Loucy (cell line): ENCODE data around the gene EPHA6.
"Not testable (repeated sequence)": the region's sequence is repeated elsewhere in the genome, so short reads cannot be mapped to it uniquely, and the experiment has no call there.

Source experiments
- H2AFZ ChIP-seq: fragments of 200-600 bp; sonication (generic); 2 replicates; pipeline ENCODE4 v1.6.0; 2016; ENCODE audit warnings: antibody characterized with exemption, mild to moderate bottlenecking, low read length, moderate library complexity
- H3F3A ChIP-seq: fragments of 200-600 bp; 2 replicates; pipeline ENCODE4 v1.6.0; 2016; ENCODE audit warnings: antibody characterized with exemption, low read depth, mild to moderate bottlenecking
- H3K27me3 ChIP-seq: fragments of 200-600 bp; sonication (generic); 2 replicates; pipeline ENCODE4 v1.6.1; 2014; ENCODE audit warnings: low read length, mild to moderate bottlenecking; ENCODE audit not compliant: insufficient read depth, poor library complexity, severe bottlenecking
- H3K36me3 ChIP-seq: fragments of 200-600 bp; sonication (generic); 2 replicates; pipeline ENCODE4 v1.6.1; 2016; ENCODE audit warnings: low read length; ENCODE audit not compliant: insufficient read depth
- H3K4me1 ChIP-seq: fragments of 200-600 bp; sonication (generic); 2 replicates; pipeline ENCODE4 v1.5.1; 2014; ENCODE audit warnings: low read length, mild to moderate bottlenecking; ENCODE audit not compliant: insufficient read depth, poor library complexity, severe bottlenecking
- H3K4me2 ChIP-seq: fragments of 200-600 bp; sonication (generic); 2 replicates; pipeline ENCODE4 v1.6.0; 2014; ENCODE audit warnings: antibody characterized with exemption, low read length, low read depth, mild to moderate bottlenecking; ENCODE audit not compliant: poor library complexity, severe bottlenecking
- H3K4me3 ChIP-seq: fragments of 200-600 bp; sonication (generic); 2 replicates; pipeline ENCODE4 v1.5.1; 2014; ENCODE audit warnings: low read length, mild to moderate bottlenecking, mixed read lengths; ENCODE audit not compliant: poor library complexity, severe bottlenecking
- H3K79me2 ChIP-seq: fragments of 200-600 bp; sonication (generic); 2 replicates; pipeline ENCODE4 v1.6.1; 2014; ENCODE audit warnings: low read length; ENCODE audit not compliant: insufficient read depth
- H3K9ac ChIP-seq: fragments of 200-600 bp; sonication (generic); 2 replicates; pipeline ENCODE4 v1.6.0; 2014; ENCODE audit warnings: mild to moderate bottlenecking, low read depth, low read length, moderate library complexity; ENCODE audit not compliant: poor library complexity, severe bottlenecking
- H3K9me2 ChIP-seq: fragments of 200-600 bp; sonication (generic); replicated peaks from 2 replicates; pipeline ENCODE4 v1.6.1; 2016; ENCODE audit warnings: low read depth, low read length, mixed read lengths
- H3K9me3 ChIP-seq: fragments of 200-600 bp; sonication (generic); 2 replicates; pipeline ENCODE4 v1.6.1; 2014; ENCODE audit warnings: mild to moderate bottlenecking, antibody characterized with exemption, low read length, low read depth; ENCODE audit not compliant: insufficient read depth
- H4K20me1 ChIP-seq: fragments of 200-600 bp; sonication (generic); 2 replicates; pipeline ENCODE4 v1.6.0; 2014; ENCODE audit warnings: antibody characterized with exemption, low read length, mild to moderate bottlenecking; ENCODE audit not compliant: insufficient read depth, poor library complexity, severe bottlenecking
- EZH2phosphoT487 ChIP-seq: fragments of 200-600 bp; IDR thresholded peaks from 2 replicates; pipeline ENCODE4 v1.6.1; 2018; ENCODE audit warnings: antibody characterized with exemption, mild to moderate bottlenecking, moderate library complexity, borderline replicate concordance
- TF ChIP-seq, protein P1 (sequence below): fragments of 200-600 bp; sonication (generic); conservative IDR thresholded peaks from 2 replicates; pipeline ENCODE4 v1.5.1; 2014; ENCODE audit warnings: mild to moderate bottlenecking, antibody characterized with exemption, low read length

EPHA6 gene

DNA sequence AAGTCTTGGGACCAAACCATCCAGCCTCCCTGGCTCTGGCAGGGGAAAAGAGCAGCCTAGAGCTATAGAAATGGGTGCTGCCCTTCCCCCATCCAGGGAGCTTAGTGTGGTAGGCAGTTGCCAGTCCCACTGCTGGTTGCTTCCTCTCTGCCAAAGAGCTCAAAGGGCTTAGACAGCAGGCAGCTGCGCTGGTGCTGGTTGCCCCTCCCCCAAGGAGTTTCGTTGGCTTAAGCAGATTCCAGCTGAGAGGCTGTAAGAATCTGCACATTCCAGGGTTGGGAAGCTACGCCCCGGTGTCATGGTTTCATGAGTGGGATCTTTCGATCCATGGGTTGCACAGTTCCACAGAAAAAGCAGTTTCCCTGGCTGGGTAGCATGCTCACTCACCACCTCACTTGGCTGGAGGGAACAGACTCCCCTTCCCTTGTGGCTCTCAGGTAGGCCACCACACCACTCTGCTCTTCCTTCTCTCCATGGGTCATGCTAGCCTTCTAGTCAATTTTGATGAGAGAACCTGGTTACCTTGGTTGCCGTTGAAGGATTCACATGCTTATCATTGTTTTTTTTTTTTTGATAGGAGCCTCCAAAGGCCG, 195.1 kb downstream of the EPHA6 start:
- H3K4me3 ChIP-seq: no peak overlapping the region
- H3K4me1 ChIP-seq: no peaks in the 10 kb centered on the region
- no peak overlapping the region for H3K4me2 ChIP-seq
- no peaks in the 10 kb centered on the region for H3K9me2 ChIP-seq
- no peak overlapping the region for H2AFZ ChIP-seq
- H3K36me3 ChIP-seq: no peaks in the 10 kb centered on the region
- no peaks in the 10 kb centered on the region for H3K27me3 ChIP-seq
- no peaks in the 10 kb centered on the region for H3K79me2 ChIP-seq
- no peak overlapping the region for H3K9ac ChIP-seq
- no peak for TF ChIP-seq EZH2phosphoT487
- H3K9me3 ChIP-seq: no peaks in the 10 kb centered on the region
- no peaks in the 10 kb centered on the region for H4K20me1 ChIP-seq
- no peaks in the 10 kb centered on the region for H3F3A ChIP-seq

DNA sequence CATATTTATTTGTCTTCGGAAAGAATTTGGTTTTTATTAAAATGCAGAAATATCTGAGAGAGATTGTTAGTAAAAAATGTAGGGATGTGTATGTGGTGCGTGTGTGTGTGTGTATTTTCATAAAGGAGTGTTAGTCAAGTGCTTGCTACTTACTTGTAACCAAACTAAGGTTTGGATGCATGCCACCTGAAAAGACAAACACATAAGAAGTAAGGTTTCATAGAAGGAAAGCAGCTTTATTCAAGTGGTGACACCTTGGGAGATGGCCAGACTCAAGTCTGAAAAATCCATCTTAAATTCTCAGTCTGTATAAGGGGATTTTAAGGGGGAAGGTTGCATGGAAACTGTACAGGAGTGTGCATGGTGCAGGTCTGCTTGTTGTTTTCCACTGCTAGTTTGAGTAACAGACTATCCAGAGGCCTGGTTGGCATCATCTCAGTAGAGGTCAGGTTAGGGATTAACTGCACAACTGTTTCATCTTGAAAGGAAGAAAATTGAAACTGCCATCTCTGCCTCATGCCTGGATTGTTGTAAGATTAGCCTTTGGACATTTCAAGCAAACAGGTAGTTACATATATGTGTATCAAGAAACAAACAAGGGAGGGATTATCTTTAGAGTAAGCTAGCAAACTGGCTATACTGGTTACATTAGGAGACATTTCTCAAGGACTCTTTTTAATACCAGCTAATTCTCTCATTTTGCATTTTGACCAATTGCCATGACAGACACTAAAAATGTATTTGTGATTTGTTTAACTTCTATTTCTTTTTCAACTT, 196.7 kb downstream of the EPHA6 start:
- H3K4me2 ChIP-seq: no peak overlapping the region
- H4K20me1 ChIP-seq: no peaks in the 10 kb centered on the region
- no peaks in the 10 kb centered on the region for H3K9me3 ChIP-seq
- no peaks in the 10 kb centered on the region for H3K4me1 ChIP-seq
- TF ChIP-seq, protein P1, sequence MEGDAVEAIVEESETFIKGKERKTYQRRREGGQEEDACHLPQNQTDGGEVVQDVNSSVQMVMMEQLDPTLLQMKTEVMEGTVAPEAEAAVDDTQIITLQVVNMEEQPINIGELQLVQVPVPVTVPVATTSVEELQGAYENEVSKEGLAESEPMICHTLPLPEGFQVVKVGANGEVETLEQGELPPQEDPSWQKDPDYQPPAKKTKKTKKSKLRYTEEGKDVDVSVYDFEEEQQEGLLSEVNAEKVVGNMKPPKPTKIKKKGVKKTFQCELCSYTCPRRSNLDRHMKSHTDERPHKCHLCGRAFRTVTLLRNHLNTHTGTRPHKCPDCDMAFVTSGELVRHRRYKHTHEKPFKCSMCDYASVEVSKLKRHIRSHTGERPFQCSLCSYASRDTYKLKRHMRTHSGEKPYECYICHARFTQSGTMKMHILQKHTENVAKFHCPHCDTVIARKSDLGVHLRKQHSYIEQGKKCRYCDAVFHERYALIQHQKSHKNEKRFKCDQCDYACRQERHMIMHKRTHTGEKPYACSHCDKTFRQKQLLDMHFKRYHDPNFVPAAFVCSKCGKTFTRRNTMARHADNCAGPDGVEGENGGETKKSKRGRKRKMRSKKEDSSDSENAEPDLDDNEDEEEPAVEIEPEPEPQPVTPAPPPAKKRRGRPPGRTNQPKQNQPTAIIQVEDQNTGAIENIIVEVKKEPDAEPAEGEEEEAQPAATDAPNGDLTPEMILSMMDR: no peak
- no peak for TF ChIP-seq EZH2phosphoT487
- no peaks in the 10 kb centered on the region for H3K27me3 ChIP-seq
- no peaks in the 10 kb centered on the region for H3F3A ChIP-seq
- H3K9ac ChIP-seq: no peak overlapping the region
- no peak overlapping the region for H2AFZ ChIP-seq
- no peaks in the 10 kb centered on the region for H3K79me2 ChIP-seq
- no peaks in the 10 kb centered on the region for H3K9me2 ChIP-seq
- no peaks in the 10 kb centered on the region for H3K36me3 ChIP-seq
- no peak overlapping the region for H3K4me3 ChIP-seq

DNA sequence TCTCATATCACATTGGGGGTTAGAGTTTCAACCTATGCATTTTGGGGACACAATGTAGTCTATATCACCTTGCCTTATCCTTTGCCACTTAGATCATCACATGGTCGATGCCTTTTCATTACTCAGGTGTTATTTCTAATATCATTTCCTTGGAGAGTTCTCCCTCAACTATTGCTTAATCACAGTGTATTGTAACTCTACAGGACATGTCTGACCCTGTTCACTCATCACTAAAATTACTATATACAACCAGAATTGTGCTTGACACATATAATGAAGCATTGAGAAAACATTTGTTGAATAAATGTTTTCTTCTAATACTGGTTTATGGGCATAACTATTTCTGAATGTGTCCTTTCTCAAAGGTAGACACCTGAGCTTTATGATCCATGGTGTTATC, 207.4 kb downstream of the EPHA6 start:
- H3K9me3 ChIP-seq: no peaks in the 10 kb centered on the region
- no peaks in the 10 kb centered on the region for H3F3A ChIP-seq
- no peak for TF ChIP-seq EZH2phosphoT487
- TF ChIP-seq, protein P1: no peak
- no peak overlapping the region for H2AFZ ChIP-seq
- H3K27me3 ChIP-seq: no peaks in the 10 kb centered on the region
- no peaks in the 10 kb centered on the region for H3K9me2 ChIP-seq
- no peak overlapping the region for H3K9ac ChIP-seq
- H3K4me3 ChIP-seq: no peak overlapping the region
- H3K4me2 ChIP-seq: no peak overlapping the region
- no peaks in the 10 kb centered on the region for H3K79me2 ChIP-seq
- no peaks in the 10 kb centered on the region for H3K36me3 ChIP-seq
- H4K20me1 ChIP-seq: no peaks in the 10 kb centered on the region
- H3K4me1 ChIP-seq: no peaks in the 10 kb centered on the region

DNA sequence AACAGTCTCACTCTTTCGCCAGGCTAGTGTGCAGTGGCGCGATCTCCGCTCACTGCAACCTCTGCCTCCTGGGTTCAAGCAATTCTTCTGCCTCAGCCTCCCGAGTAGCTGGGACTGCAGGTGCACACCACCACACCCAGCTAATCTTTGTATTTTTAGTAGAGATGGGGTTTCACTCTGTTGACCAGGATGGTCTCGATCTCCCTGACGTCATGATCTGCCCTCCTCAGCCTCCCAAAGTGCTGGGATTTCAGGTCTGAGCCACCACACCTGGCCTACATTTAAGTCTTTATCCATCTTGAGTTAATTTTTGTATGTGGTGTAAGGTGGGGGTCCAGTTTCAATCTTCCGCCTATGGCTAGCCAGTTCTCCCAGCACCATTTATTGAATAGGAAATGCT, 211.2 kb downstream of the EPHA6 start:
- not testable (repeated sequence) for H3K4me3 ChIP-seq, H2AFZ ChIP-seq, H4K20me1 ChIP-seq, H3K4me2 ChIP-seq, H3K79me2 ChIP-seq, H3K9ac ChIP-seq, H3K9me2 ChIP-seq, H3K9me3 ChIP-seq, H3K36me3 ChIP-seq, H3K27me3 ChIP-seq, H3K4me1 ChIP-seq, H3F3A ChIP-seq
